ENCODE data around the gene GARIN5A.
"Not testable (repeated sequence)": the region's sequence is repeated elsewhere in the genome, so short reads cannot be mapped to it uniquely, and the experiment has no call there.

GARIN5A gene

DNA sequence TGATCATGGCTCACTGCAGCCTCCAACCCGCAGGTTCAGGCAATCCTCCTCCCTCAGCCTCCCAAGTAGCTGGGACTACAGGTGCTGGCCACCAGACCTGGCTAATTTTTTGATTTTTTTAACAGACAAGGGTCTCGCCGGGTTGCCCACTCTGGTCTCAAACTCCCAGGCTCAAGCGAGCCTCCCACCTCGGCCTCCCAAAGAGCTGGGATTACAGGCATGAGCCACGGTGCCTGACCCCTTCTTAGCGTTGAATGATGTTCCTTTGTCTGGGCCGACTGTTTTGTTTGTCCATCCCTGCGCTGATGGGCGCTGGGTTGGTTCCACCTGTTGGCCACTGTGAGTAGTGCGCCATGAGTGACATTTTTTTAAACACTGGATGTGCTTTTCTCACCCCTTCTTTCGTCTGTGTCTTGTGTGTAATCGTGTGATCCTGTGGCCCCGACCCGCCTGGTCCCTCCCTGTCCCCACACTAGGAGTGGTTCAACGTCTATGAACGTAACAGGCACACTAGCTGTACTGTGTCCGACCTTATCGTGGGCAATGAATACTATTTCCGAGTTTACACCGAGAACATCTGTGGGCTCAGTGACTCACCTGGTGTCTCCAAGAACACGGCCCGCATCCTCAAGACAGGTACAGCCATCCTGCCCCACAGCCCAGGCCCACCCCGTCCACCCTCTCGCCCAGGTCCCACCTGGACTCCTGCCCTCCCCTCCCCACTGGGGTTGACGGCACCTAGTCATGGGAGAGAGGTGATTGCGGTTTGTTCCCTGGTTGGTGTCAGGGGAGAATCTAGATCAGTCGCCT lies 15.4 kb downstream of the GARIN5A start:
- DNase-seq = peak; percentile 31

DNA sequence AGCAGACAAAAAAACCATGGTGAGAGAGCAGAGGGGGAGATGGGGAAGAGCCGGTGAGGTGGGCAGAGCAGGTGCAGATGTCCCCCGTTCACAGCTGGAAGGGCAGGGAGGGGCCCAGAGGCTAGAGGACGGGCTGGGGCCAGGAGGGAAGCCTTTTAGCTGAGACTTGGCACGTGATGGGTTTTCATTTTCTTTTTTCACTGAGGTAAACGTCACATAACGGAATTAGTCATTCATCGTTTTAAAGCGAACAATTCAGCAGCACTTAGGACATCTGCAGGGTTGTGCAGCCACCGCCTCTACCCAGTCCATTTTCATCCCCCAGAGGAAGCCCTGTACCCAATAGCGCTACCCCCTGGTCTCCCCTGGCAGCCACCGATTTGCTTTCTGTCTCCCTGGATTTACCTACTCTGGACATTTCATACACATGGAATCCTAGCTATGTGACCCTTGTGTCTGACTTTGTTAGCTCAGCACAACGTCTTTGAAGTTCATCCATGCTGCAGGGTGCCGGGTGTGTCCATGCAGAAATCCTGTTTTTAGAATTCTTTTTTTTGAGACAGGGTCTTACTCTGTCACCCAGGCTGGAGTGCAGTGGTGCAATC lies 16.4 kb downstream of the GARIN5A start:
- DNase-seq = no peak

DNA sequence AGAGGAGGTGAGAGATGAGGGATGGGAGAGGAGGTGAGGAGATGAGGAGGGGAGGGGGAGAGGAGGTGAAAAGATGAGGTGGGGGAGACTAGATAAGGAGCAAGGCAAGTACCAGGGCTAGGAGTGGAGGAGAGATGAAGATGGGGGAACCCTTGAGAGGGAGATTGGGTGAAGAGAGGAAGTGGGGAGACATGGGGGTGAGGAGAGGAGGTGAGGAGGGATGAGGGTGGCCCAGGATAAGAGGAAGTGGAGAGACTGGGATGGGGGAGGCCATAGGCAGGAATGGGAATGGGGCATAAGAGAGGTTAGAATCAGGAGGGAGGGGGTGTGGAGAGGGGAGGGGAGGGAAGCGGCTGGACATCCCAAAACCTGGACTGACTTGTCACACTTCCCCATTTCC lies 17.0 kb downstream of the GARIN5A start:
- DNase-seq = no peak

DNA sequence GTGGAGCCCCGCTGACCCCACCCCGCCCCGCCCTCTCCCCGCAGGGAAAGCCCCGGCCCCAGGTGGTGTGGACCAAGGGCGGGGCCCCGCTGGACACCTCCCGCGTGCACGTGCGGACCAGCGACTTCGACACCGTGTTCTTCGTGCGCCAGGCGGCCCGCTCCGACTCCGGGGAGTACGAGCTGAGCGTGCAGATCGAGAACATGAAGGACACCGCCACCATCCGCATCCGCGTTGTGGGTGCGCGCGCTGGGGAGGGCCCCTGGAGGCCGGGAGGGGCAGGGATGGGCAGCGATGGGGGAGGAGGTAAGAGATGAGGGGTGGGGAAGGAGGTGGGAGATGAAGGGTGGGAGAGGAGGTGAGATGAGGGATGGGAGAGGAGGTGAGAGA lies 17.6 kb downstream of the GARIN5A start:
- DNase-seq = no peak

DNA sequence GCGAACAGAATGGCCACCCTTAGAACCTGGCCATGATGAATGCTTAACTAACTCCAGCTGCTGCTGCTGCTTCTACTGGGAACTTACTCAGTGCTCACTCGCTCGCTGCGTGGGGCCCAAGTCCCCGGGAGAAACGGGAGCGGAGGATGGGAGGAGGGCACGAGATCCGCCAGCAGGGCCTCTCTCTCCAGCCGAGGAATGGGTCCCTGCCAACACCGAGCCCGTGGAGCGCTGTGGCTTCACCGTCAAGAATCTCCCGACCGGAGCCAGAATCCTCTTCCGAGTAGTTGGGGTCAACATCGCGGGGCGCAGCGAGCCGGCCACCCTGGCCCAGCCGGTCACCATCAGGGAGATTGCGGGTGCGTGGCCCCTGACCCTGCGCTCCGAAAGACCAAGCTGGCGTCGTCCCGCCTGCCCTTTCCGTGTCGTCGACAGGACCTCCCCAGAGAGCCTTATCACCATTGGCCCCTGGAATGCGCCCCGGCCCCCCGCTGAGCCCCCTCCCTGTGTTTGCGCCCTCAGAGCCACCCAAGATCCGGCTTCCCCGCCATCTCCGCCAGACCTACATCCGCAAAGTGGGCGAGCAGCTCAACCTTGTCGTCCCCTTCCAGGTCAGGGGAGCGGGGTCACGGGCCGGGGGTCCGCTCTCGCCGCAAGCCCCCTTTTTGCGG lies 18.1 kb downstream of the GARIN5A start:
- no peak for DNase-seq

DNA sequence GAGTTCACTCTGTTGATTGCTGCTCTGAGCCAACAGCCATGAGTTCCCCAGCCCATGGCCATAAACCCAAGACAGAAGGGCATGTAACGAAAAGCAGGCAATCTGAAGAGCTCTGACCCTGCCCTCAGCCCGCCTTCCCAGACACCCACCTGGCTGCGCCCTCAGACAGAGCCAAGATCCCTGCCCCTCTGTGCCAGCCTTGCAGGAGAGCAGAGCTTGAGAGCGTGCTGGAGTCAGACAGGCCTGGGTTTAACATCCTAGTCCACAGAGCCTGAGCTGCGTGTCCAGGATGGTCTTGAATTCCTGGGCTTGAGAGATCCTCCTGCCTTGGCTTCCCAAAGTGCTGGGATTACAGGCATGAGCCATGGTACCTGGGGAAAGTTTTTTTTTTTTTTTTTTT lies 19.3 kb downstream of the GARIN5A start:
- DNase-seq = no peak

DNA sequence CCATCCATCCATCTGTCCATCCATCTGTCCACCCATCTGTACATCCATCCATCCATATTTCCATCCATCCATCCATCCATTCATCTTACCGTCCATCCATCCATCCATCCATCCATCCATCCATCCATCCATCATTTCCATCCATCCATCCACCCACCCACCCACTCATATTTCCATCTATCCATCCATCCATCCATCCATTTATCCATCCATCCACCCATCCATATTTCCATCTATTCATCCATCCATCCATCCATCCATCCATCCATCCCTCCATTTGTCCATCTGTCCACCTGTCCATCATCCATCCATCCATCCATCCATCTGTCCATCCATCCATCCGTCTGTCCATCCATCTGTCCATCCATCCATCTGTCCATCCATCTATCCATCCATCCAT lies 20.7 kb downstream of the GARIN5A start:
- no peak for DNase-seq

DNA sequence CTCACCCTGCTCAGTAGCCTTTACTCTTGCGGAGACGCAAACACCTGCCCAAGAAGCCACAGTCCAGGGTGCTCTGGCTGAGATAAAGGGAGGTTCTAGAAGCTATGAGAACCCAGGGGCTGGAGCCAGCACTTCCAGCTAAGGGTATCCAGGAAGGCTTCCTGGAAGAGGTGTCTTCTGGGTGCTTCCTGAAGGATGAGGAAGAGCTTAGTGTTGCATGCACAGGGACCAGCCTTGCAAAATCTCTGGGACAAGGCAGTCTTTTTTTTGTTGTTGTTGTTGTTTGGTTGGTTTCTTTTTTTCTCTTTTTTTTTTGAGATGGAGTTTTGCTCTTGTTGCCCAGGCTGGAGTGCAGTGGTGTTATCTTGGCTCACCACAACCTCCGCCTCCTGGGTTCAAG lies 23.4 kb downstream of the GARIN5A start:
- DNase-seq = no peak

DNA sequence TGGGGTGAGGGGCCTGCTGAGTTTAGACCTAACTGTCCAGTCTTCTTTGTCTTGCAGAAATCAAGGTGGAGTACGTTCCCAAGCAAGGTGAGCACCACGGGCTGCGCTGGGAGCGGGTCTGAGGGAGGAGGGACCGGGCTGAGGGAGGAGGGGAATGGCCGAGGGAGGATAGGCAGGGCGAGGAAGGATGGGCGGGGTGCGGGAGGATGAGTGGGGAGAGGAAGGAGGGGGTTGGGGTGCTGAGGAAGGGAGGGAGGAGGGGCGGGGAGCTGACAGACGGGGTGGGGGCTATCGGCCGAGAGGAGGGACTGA lies 25.5 kb downstream of the GARIN5A start:
- no peak for DNase-seq

DNA sequence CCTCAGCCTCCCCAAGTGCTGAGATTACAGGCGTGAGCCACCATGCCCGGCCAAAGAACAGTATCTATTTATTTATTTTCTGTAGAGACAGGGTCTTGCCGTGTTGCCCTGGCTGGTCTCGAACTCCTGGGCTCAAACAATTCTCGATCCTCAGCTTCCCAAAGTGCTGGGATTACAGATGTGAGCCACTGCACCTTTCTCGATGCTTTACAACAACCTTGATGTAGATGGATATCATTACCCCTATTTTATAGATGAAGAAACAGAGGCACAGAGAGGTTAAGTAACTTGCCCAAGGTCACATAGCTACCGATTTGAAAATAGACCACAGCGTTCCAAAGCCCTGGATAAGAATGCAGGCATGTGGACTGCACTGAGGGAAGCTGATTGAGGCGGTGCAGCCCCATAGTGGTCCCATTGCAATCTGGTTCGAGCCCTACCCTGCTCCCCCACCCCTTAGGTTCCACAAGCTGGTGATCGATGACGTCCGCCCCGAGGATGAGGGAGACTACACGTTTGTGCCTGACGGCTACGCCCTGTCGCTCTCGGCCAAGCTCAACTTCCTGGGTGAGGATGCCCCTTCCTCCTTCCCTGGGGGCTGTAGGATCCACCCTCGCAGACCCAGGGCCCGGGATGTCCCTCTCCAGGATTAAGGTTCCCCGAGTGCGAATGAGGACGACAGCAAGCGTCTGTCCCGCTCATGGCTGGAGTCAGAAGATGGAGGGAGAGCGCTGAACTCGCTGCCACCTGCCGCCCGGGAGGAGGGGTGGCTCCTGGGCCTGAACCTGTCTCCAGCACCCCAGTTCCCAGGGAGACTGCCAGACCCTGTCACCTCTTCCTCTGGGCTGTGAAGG lies 26.1 kb downstream of the GARIN5A start:
- DNase-seq = no peak

DNA sequence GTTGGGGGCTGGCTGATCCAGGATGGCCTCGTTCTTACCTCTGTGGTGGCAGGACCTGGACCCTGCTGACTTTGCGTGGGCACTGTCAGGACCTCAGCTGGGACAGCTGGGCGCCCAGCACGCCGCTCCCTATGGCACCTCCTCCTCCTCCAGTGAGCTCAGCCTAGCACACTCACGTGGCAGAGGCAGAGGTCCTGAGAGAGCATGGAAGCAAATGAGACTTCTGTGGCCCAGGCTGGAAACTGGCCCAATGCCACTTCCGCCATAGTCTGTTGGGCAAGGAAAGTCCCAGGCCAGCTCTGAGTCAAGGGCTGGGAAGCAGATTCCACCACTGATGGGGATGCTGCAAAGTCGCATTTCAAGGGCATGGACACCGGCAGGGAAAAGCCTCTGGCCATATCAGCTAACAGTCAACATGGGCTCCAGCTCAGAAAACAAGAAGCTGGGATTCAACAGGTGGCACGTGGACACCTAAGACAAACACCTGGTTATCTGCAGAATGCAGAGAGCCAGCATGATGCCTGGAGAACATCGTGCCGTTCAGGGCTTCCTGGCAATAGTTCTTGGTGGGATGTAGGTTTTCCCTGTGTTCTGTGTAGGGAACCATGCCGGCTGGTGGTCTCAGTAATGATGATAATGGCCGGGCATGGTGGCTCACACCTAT lies 27.3 kb downstream of the GARIN5A start:
- DNase-seq = no peak

DNA sequence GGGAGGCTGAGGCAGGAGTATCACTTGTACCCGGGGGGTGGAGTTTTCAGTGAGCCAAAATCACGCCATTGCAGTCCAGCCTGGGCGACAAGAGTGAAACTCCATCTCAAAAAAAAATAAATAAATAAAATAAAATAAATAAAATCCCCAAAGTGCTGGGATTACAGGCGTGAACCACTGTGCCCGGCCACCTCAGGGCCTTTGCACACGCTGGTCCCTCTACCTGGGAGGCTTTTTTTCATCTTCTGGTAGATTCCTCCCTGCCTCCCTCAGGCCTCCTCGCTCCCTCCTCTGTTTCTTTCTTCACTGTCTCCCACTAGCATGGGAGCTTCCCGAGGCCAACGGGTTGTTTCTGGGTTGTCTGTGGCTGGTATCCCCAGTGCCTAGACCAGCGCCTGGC lies 28.9 kb downstream of the GARIN5A start:
- DNase-seq = no peak

DNA sequence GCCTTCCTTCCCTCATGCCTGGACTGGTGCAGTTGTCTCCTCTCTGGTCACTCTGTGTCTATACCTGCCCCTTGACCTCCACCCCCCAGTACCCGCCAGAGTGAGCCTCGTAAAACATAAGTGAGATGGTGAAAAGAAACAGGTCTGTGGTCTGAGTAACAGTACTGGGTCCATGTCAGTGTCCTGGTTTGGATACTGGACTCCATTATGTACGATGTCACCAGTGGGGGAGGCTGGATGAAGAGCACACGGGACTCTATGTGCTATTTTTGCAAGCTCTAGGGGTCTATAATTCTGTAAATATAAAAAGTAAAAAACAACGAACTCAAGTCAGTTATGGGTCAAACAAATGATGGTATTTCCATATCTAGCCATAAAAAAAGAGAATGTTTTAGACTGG lies 29.6 kb downstream of the GARIN5A start:
- no peak for DNase-seq

DNA sequence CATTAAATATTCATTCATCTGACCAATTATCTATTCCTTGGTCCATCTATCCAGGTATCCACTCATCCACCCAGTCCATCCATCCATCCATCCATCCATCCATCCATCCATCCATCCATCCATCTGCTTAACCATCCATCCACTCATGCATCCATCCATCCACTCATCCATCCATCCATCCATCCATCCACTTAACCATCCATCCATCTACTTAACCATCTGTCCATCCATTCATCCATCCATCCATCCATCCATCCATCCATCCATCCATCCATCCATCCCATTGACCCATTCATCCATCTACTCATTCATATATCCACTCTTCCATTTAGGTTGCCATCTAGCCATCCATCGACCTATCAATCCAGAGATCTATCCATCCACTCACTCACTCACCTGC lies 32.6 kb downstream of the GARIN5A start:
- DNase-seq = no peak

DNA sequence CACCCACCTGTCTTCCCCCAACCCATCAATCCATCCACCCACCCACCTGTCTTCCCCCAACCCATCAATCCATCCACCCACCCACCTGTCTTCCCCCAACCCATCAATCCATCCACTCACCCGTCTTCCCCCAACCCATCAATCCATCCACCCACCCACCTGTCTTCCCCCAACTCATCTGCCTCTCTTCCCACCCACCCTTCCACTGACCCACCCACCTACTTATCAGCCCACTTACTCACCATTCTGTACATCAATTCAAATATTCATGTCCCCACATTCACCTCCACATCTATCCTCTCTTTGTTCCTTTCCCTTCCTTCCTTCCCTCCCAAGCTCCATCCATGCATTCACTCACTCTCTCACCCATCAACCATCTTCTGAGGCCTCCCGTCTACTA lies 37.5 kb downstream of the GARIN5A start:
- not testable (repeated sequence) for DNase-seq

DNA sequence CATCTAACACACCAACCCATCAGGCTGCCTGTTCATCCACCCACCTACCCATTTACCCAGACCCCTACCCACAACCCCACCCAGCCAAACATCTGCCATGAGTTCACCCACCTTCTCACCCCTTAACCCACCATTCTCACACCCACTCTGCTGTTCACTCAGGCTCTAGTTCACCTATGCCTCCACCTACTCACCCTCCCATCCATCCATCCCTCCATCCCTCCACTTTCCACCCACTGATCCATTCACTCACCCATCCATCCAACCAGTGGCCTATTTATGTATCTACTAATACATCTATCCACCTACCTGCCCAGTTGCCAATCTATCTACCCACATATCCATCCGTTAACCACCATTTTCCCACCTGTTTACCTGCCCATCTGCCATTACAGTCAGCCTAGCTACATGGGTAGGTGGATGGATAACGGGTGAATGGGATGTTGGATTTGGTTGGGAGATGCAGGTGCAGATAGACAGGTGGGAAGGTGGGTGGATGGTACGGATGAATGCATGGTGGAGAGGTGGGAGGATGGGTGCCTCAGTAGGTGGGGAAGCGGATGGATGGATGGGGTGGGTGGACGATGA lies 38.7 kb downstream of the GARIN5A start:
- DNase-seq = no peak

DNA sequence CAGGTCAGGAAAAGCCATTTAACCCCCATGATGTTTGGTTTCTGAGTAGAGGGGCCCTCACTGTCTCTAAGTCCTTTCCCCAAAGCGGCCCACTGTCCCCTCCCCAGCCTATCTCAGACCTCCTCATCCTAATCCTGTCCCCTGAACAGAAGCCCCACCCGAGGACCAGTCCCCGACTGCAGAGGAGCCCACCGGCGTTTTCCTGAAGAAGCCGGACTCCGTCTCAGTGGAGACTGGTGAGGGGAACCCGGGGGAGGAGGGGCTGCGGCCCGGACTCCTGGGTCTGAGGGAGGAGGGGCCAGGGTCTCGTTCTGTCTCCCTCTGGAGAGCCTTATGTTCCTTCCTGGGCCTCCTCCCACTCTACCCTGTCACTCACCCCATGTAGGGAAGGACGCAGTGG lies 41.0 kb downstream of the GARIN5A start:
- DNase-seq = no peak

DNA sequence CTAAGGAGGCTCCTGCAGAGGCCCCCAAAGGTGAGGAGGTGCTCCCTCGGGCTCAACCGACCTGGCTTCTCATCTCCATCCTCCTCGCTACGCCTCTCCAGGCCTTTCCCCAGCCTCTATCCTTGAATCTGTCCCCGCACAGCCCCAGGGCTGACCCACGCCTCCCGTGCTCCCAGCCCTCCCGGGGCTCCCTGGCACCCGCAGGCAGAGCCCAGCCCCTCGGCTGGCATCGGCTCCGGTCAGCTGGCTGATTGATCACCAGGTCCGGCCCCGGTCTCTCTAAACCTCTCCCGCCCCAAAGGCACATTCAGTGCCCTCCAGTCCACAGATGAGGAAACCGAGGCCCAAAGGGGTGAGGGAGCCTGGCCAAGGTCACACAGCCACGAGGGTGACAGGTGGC lies 41.4 kb downstream of the GARIN5A start:
- DNase-seq = no peak

DNA sequence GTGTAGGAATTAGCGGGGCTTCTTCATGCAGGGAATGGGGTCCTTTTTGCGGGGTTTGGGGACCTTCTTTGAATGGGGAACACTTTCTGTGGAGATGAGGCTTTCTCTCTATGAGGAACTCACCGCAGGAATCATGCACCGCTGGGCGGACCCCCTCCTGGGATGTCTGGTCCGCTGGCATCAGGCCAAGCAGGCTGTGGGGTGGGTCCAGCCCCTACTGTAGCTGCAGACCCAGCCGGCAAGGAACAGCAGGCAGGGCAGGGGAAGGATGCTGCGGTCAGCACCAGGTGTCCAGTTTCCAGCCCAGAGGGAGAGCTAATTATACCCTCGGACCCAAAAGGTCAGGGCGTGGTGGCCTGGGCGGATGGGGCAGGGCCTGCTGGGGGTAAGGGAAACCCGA lies 42.1 kb downstream of the GARIN5A start:
- DNase-seq = peak; percentile 67

DNA sequence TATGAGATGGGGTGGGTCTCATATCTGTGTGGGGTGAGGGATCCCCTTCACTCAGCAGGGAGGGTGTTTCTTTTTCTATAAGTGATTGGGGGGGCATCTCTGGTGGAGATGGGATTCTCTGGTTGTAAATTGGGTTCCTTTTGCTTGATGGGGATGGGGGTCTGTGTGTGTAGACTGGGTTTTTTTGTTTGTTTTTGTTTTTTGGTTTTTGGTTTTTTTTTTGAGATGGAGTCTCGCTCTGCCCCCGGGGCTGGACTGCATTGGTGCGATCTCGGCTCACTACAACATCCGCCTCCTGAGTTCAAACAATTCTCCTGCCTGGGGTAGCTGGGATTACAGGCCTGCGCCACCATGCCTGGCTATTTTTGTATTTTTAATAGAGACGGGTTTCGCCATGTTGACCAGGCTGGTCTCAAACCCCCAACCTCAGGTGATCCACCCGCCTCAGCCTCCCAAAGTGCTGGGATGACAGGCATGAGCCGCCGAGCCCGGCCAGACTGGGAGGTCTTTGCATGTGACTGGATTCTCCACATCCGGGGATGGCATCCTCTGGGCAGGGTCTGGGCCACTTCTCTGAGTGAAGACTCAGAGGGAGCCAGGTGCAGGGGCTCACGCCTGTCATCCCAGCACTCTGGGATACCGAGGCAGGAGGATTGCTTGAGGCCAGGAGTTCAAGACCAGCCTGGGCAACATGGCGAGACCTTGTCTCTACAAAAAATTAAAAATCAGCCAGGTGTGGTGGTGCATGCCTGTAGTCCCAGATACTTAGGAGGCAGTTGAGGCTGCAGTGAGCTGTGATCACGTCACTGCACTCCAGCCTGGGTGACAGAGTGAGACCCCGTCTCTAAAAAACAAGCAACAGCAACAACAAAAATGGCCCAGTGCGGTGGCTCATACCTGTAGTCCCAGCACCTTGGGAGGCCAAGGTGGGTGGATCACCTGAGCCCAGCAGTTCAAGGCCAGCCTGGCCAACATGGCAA lies 43.2 kb downstream of the GARIN5A start:
- DNase-seq = no peak

All from COR-L47 (cell line).